Measurements from ENCODE around the gene CELF2.

GRCh38 chr10:11140963-11141362 lies 123.3 kb downstream of the CELF2 start:
- TF ChIP-seq POLR2A (IDR thresholded peaks at IDR 0.05) (no peak), CTCF (IDR thresholded peaks at IDR 0.05) (no peak)
